Caco-2 (cell line): ENCODE results near the gene SH2B2. TPM values are rescaled to one million over a fixed set of nuclear protein-coding genes. Genes with fewer than 3 reads are reported as not detected.

Experiments
- BruUV-seq: library from RNA; stranded (reverse); fragments of 400-500 nt; replicated peaks from 2 replicates; lab custom pipeline; 2021; lab: Mats Ljungman, UMichigan
- CTCF ChIA-PET: fragments of 300-600 bp; sonication (Branson Sonifier 250); formaldehyde crosslinking; loops from one replicate; lab custom pipeline; 2022; ENCODE audit warnings: antibody characterized with exemption; lab: Charles Lee
- POLR2A ChIA-PET: fragments of 300-600 bp; sonication (Branson Sonifier 250); formaldehyde crosslinking; loops from one replicate; lab custom pipeline; 2022; ENCODE audit warnings: antibody characterized with exemption; lab: Charles Lee
- DNase-seq, 2 experiments: peaks; one replicate each; pipeline versions ENCODE4 v3.0.0 to v3.0.0-alpha.2; 2020 to 2022
- H3K27me3 ChIP-seq: replicated peaks from 2 replicates; pipeline ENCODE4 v1.6.0; 2011; ENCODE audit warnings: low read length; ENCODE audit not compliant: control insufficient read depth, insufficient read depth
- H3K36me3 ChIP-seq: 2 replicates; pipeline ENCODE4 v1.5.1; 2011; ENCODE audit warnings: low read length; ENCODE audit not compliant: control insufficient read depth, insufficient read depth
- H3K4me1 ChIP-seq: fragments of 250-450 bp; sonication (Bioruptor Pico); 2 replicates; pipeline ENCODE4 v1.5.1; 2020; ENCODE audit warnings: mild to moderate bottlenecking
- H3K4me3 ChIP-seq: 2 replicates; pipeline ENCODE4 v1.5.1; 2011; ENCODE audit warnings: low read depth, mild to moderate bottlenecking, control low read depth, low read length
- H3K9me3 ChIP-seq: fragments of 250-450 bp; sonication (Bioruptor Pico); 2 replicates; pipeline ENCODE4 v1.5.1; 2020; ENCODE audit warnings: mild to moderate bottlenecking, moderate library complexity
- H3K27ac Mint-ChIP-seq: one replicate; pipeline ENCODE4 v1.8.0; 2022; ENCODE audit warnings: mixed read lengths; ENCODE audit not compliant: unreplicated experiment
- H3K27me3 Mint-ChIP-seq: one replicate; pipeline ENCODE4 v1.8.0; 2022; ENCODE audit warnings: mixed read lengths; ENCODE audit not compliant: insufficient read depth, unreplicated experiment
- H3K36me3 Mint-ChIP-seq: one replicate; pipeline ENCODE4 v1.8.0; 2022; ENCODE audit warnings: mild to moderate bottlenecking, mixed read lengths; ENCODE audit not compliant: insufficient read depth, unreplicated experiment
- H3K4me1 Mint-ChIP-seq: one replicate; pipeline ENCODE4 v1.8.0; 2022; ENCODE audit warnings: low read depth, mixed read lengths; ENCODE audit not compliant: unreplicated experiment
- H3K4me3 Mint-ChIP-seq: one replicate; pipeline ENCODE4 v1.8.0; 2022; ENCODE audit warnings: mild to moderate bottlenecking, moderate library complexity, mixed read lengths; ENCODE audit not compliant: unreplicated experiment
- H3K9me3 Mint-ChIP-seq: one replicate; pipeline ENCODE4 v1.8.0; 2022; ENCODE audit warnings: mixed read lengths; ENCODE audit not compliant: unreplicated experiment
- intact Hi-C: fragments of 100-400 bp; cut with micrococcal nuclease; formaldehyde crosslinking; loops from one replicate; pipeline ENCODE4 v1.10.0; 2022; ENCODE audit not compliant: unreplicated experiment
- total RNA-seq: library from RNA; stranded (reverse); gene quantifications from 2 replicates; pipeline ENCODE4 v1.2.3, GENCODE V29; 2022
- TF ChIP-seq, protein P1 (sequence below), 2 experiments: fragments of 200-600 bp in 1 of 2; IDR thresholded peaks; 1 replicate in 1 of 2; 2 replicates in 1 of 2; pipeline versions ENCODE4 v1.5.1 to v1.8.0; 2011 to 2022; ENCODE audit warnings: antibody characterized with exemption in 1 of 2, control low read depth in 1 of 2, inconsistent platforms in 1 of 2, low read depth in 1 of 2, low read length in 1 of 2, mild to moderate bottlenecking in 1 of 2, moderate library complexity in 1 of 2; ENCODE audit not compliant: insufficient read depth in 1 of 2, severe bottlenecking in 1 of 2, unreplicated experiment in 1 of 2

The SH2B2 gene
- total RNA-seq, 1 experiment from 2014 or later, result 10.6 TPM

DNA sequence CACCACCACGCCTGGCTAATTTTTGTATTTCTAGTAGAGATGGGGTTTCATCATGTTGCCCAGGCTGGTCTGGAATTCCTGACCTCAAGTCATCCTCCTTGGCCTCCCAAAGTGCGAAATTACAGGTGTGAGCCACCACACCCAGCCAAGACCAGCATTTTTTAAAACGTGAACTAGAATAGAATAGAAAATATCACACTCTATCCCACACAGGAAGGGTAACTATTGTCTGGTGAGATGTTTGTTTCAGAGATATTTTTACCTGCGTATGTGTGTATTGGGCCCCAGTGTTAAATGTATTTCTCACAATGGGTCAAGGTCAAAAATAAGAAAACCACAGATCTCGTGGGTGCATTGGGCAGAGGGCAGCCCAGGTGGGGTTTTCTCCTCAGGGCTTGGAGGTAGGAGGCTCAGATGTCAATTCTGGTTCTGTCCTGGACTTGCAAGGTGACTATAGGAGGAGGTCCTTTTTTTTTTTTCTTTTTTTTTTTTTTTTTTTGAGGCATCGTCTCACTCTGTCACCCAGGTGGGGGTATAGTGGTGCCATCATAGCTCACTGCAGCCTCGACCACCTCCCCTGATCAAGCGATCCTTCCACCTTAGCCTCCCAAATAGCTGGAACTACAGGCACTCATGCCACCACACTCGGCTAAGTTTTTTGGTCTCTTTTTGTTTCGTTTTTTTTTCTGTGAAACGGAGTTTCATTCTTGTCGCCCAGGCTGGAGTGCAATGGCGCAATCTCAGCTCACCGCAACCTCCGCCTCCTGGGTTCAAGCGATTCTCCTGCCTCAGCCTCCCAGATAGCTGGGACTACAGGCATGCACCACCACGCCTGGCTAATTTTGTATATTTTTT is 19.0 kb downstream of the SH2B2 start:
- no peaks in the 10 kb centered on the region for H3K36me3 ChIP-seq
- ChIA-PET CTCF (no interaction called here), POLR2A (no interaction called here)
- Mint-ChIP-seq H3K36me3 (no peaks in the 10 kb centered on the region), H3K4me1 (no peaks in the 10 kb centered on the region), H3K27me3 (no peaks in the 10 kb centered on the region), H3K4me3 (no peak overlapping the region), H3K27ac (no peak overlapping the region), H3K9me3 (no peaks in the 10 kb centered on the region)
- H3K4me1 ChIP-seq, result 0 out of 2 replicates have a peak, but pooled peaks cover 3% of the 10 kb centered on the region
- BruUV-seq, result no TSS peak
- no peaks in the 10 kb centered on the region for H3K27me3 ChIP-seq
- DNase-seq, result no peak
- no peak overlapping the region for H3K4me3 ChIP-seq
- TF ChIP-seq, protein P1, sequence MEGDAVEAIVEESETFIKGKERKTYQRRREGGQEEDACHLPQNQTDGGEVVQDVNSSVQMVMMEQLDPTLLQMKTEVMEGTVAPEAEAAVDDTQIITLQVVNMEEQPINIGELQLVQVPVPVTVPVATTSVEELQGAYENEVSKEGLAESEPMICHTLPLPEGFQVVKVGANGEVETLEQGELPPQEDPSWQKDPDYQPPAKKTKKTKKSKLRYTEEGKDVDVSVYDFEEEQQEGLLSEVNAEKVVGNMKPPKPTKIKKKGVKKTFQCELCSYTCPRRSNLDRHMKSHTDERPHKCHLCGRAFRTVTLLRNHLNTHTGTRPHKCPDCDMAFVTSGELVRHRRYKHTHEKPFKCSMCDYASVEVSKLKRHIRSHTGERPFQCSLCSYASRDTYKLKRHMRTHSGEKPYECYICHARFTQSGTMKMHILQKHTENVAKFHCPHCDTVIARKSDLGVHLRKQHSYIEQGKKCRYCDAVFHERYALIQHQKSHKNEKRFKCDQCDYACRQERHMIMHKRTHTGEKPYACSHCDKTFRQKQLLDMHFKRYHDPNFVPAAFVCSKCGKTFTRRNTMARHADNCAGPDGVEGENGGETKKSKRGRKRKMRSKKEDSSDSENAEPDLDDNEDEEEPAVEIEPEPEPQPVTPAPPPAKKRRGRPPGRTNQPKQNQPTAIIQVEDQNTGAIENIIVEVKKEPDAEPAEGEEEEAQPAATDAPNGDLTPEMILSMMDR (IDR thresholded peaks at IDR 0.05; ENCODE audit: insufficient read depth in 1 of 2, low read depth in 1 of 2, low read length in 1 of 2, severe bottlenecking in 1 of 2, unreplicated experiment in 1 of 2), result no peak
- intact Hi-C loops, result no loop called here
- H3K9me3 ChIP-seq, result no peaks in the 10 kb centered on the region

- Mint-ChIP-seq H3K36me3 (peaks cover 6% of the 10 kb centered on the region), H3K27me3 (no peaks in the 10 kb centered on the region), H3K9me3 (no peaks in the 10 kb centered on the region), H3K27ac (no peak overlapping the region), H3K4me1 (no peaks in the 10 kb centered on the region), H3K4me3 (no peak overlapping the region)
- Histone ChIP-seq H3K4me1 (peaks cover 4% of the 10 kb centered on the region; the same call in 1 of the 2 replicates), H3K36me3 (no peaks in the 10 kb centered on the region), H3K4me3 (no peak overlapping the region), H3K9me3 (no peaks in the 10 kb centered on the region), H3K27me3 (no peaks in the 10 kb centered on the region)
- DNase-seq, result no peak
- intact Hi-C loops, result no loop called here
- TF ChIP-seq, protein P1 (IDR thresholded peaks at IDR 0.05; ENCODE audit: insufficient read depth in 1 of 2, low read depth in 1 of 2, low read length in 1 of 2, severe bottlenecking in 1 of 2, unreplicated experiment in 1 of 2), result no peak
- POLR2A ChIA-PET, result no interaction called here
- CTCF ChIA-PET, result no interaction called here
- no TSS peak for BruUV-seq
These were observed 20.4 kb downstream of the SH2B2 start for GRCh38 chr7:102306916-102307677.

- no TSS peak for BruUV-seq
- Mint-ChIP-seq H3K27ac (no peak overlapping the region), H3K4me1 (peaks cover 7% of the 10 kb centered on the region), H3K36me3 (peaks cover 6% of the 10 kb centered on the region), H3K27me3 (no peaks in the 10 kb centered on the region), H3K4me3 (no peak overlapping the region), H3K9me3 (no peaks in the 10 kb centered on the region)
- no peak for DNase-seq
- Histone ChIP-seq H3K4me3 (no peak overlapping the region), H3K9me3 (no peaks in the 10 kb centered on the region), H3K4me1 (peaks cover 12% of the 10 kb centered on the region; the same call in 1 of the 2 replicates), H3K36me3 (no peaks in the 10 kb centered on the region), H3K27me3 (no peaks in the 10 kb centered on the region)
- ChIA-PET POLR2A (no interaction called here), CTCF (no interaction called here)
- intact Hi-C loops, result no loop called here
- TF ChIP-seq, protein P1 (IDR thresholded peaks at IDR 0.05; ENCODE audit: insufficient read depth in 1 of 2, low read depth in 1 of 2, low read length in 1 of 2, severe bottlenecking in 1 of 2, unreplicated experiment in 1 of 2), result no peak
These were observed 23.7 kb downstream of the SH2B2 start for GRCh38 chr7:102310414-102310815.
